Lung (tissue), 12 donors: ENCODE data around the gene ADPRHL1. TPM values are rescaled to one million over a fixed set of nuclear protein-coding genes. Genes with fewer than 3 reads are reported as not detected.

Experiments
- ATAC-seq: fragments of 200-7000 bp; cut with Tn5 transposase; one replicate; pipeline ENCODE4 v1.9.1; 2020; ENCODE audit warnings: moderate number of reproducible peaks; ENCODE audit not compliant: insufficient read depth, low FRiP score
- DNase-seq, 3 donors: peaks; one replicate each; pipeline ENCODE4 v3.0.0-alpha.2; 2013 to 2017
- H3K27ac ChIP-seq, 2 donors: one replicate each; pipeline ENCODE4 v1.5.1; 2013; ENCODE audit warnings: mild to moderate bottlenecking in 2 of 2, moderate library complexity in 2 of 2, control low read depth in 1 of 2, inconsistent platforms in 1 of 2, low read depth in 1 of 2, low read length in 1 of 2
- H3K27me3 ChIP-seq, 3 donors: one replicate each; pipeline ENCODE4 v1.5.1; 2013; ENCODE audit warnings: low read length in 2 of 3; ENCODE audit not compliant: control insufficient read depth in 3 of 3, insufficient read depth in 3 of 3
- H3K36me3 ChIP-seq, 4 donors: one replicate each; pipeline ENCODE4 v1.5.1; 2013; ENCODE audit warnings: low read length in 4 of 4, mild to moderate bottlenecking in 1 of 4, moderate library complexity in 1 of 4; ENCODE audit not compliant: control insufficient read depth in 4 of 4, insufficient read depth in 4 of 4
- H3K4me1 ChIP-seq, 5 donors: one replicate each; pipeline ENCODE4 v1.5.1; 2013; ENCODE audit warnings: low read length in 5 of 5, mild to moderate bottlenecking in 2 of 5, moderate library complexity in 1 of 5; ENCODE audit not compliant: control insufficient read depth in 5 of 5, insufficient read depth in 5 of 5
- H3K4me3 ChIP-seq: one replicate; pipeline ENCODE4 v1.5.1; 2013; ENCODE audit warnings: mild to moderate bottlenecking, control low read depth, moderate library complexity
- H3K9ac ChIP-seq, 2 donors: one replicate each; pipeline ENCODE4 v1.5.1; 2013; ENCODE audit warnings: low read length in 2 of 2, control low read depth in 1 of 2; ENCODE audit not compliant: insufficient read depth in 1 of 2
- H3K9me3 ChIP-seq, 4 donors: one replicate each; pipeline ENCODE4 v1.5.1; 2013; ENCODE audit warnings: low read length in 3 of 4, mild to moderate bottlenecking in 1 of 4, moderate library complexity in 1 of 4; ENCODE audit not compliant: control insufficient read depth in 4 of 4, insufficient read depth in 3 of 4
- CTCF ChIP-seq: IDR thresholded peaks from 2 replicates; pipeline ENCODE4 v1.5.1; 2012; ENCODE audit warnings: mild to moderate bottlenecking; ENCODE audit errors: control extremely low read depth, extremely low read depth
- whole genome bisulfite sequencing, 2 donors: extraction: QIAGEN DNeasy Blood & Tissue Kit; methylation state at CpG; one replicate each; pipeline ENCODE4 v1.1.7; 2013; 5-methylcytosine and 5-hydroxymethylcytosine counted together
- polyA plus RNA-seq, 2 donors: library from polyadenylated mRNA; stranded (reverse); fragments of 200-250 nt; gene quantifications; one replicate each; pipeline ENCODE4 v1.2.1, GENCODE V29; 2013
- total RNA-seq, 2 donors: library from RNA; depleted of rRNA in 1 of 2; stranded (reverse); fragments of >200 nt in 1 of 2; gene quantifications; one replicate each; pipeline ENCODE4 v1.2.1, GENCODE V29; 2014 to 2021
- donor health status: control.
- donor health status: control.
- donor health status: Bipolar disorder and iron deficiency.
- donor health status: healthy.
- donor health status: DM: yes; HTN: yes; CAD: no.

Gene ADPRHL1
- total and polyA plus RNA-seq, 4 donors: 0.83 to 4.9 (median 1.3) TPM

- Histone ChIP-seq H3K9ac (no peak overlapping the region), H3K4me1 (peaks cover 0 to 17% (median 8%) of the 10 kb centered on the region in 5 donors), H3K9me3 (no peaks in the 10 kb centered on the region), H3K4me3 (no peak overlapping the region), H3K36me3 (no peaks in the 10 kb centered on the region), H3K27ac (no peak overlapping the region), H3K27me3 (no peaks in the 10 kb centered on the region)
- DNase-seq (no peak), ATAC-seq (no peak)
- WGBS, 2 donors: 50 to 57% methylated on average over 13 of the region's 13 CpGs
- no peak for TF ChIP-seq CTCF
Observed at GRCh38 chr13:113394339-113394640, 59.0 kb downstream of the ADPRHL1 start.

- no peaks in the 10 kb centered on the region for H3K9me3 ChIP-seq
- no peak overlapping the region for H3K9ac ChIP-seq
- peaks cover 0 to 17% (median 8%) of the 10 kb centered on the region in 5 donors for H3K4me1 ChIP-seq
- H3K27ac ChIP-seq: peak overlapping the region; percentile 54 to 65
- no peaks in the 10 kb centered on the region for H3K27me3 ChIP-seq
- peak; percentile 81 to 87 (median 87) for DNase-seq
- H3K4me3 ChIP-seq: peak overlapping the region; percentile 74
- 4 to 7% methylated on average over 27 to 63 of the region's 63 CpGs for WGBS, 2 donors
- no peaks in the 10 kb centered on the region for H3K36me3 ChIP-seq
- ATAC-seq: peak; percentile 90
- peak; percentile 85 for TF ChIP-seq CTCF
Observed at GRCh38 chr13:113393563-113394338, 59.5 kb downstream of the ADPRHL1 start.

GRCh38 chr13:113393226-113393562, 60.1 kb downstream of the ADPRHL1 start:
- DNase-seq: no peak
- Histone ChIP-seq H3K9me3 (peaks cover 0 to 2% (median 0%) of the 10 kb centered on the region in 4 donors), H3K27me3 (no peaks in the 10 kb centered on the region), H3K4me1 (peaks cover 0 to 15% (median 4%) of the 10 kb centered on the region in 5 donors), H3K27ac (no peak overlapping the region), H3K9ac (no peak overlapping the region), H3K36me3 (no peaks in the 10 kb centered on the region), H3K4me3 (peak overlapping the region; percentile 74)
- ATAC-seq: no peak
- WGBS, 2 donors: 84 to 90% methylated on average over 13 of the region's 13 CpGs
- TF ChIP-seq CTCF: no peak
